Peyer's patch (tissue), 4 donors: Measurements from ENCODE around the gene GPR108. TPM values are rescaled to one million over a fixed set of nuclear protein-coding genes. Genes with fewer than 3 reads are reported as not detected.
"Not testable (repeated sequence)": the region's sequence is repeated elsewhere in the genome, so short reads cannot be mapped to it uniquely, and the experiment has no call there.

Experiments
- DNase-seq, 3 donors: peaks; one replicate each; pipeline ENCODE4 v3.0.0-alpha.2; 2017 to 2019
- H3K27ac ChIP-seq, 4 donors: fragments of 200-600 bp; sonication (generic); one replicate each; pipeline ENCODE4 v1.5.1; 2016 to 2019
- H3K27me3 ChIP-seq, 2 donors: fragments of 200-600 bp; sonication (generic); one replicate each; pipeline ENCODE4 v1.5.1; 2019
- H3K36me3 ChIP-seq, 3 donors: fragments of 200-600 bp; sonication (generic); one replicate each; pipeline ENCODE4 v1.5.1; 2016 to 2019
- H3K4me1 ChIP-seq, 4 donors: fragments of 200-600 bp; sonication (generic); one replicate each; pipeline ENCODE4 v1.5.1; 2016 to 2019
- H3K4me3 ChIP-seq, 4 donors: fragments of 200-600 bp; sonication (generic); 1 replicate in 3 of 4; 2 replicates in 1 of 4; pipeline ENCODE4 v1.5.1; 2016 to 2019; ENCODE audit warnings: mild to moderate bottlenecking in 1 of 4
- H3K9me3 ChIP-seq, 4 donors: fragments of 200-600 bp; sonication (generic); one replicate each; pipeline ENCODE4 v1.5.1; 2016 to 2019; ENCODE audit warnings: mild to moderate bottlenecking in 1 of 4
- POLR2A ChIP-seq, 2 donors: fragments of 450-650 bp; IDR thresholded peaks; one replicate each; pipeline ENCODE4 v1.5.1; 2017; ENCODE audit warnings: antibody characterized with exemption in 2 of 2, mild to moderate bottlenecking in 2 of 2, moderate library complexity in 2 of 2
- total RNA-seq, 4 donors: library from RNA; depleted of rRNA; stranded (reverse); fragments of >200 nt; gene quantifications; one replicate each; pipeline ENCODE4 v1.1.0, GENCODE V29; 2016
- TF ChIP-seq, protein P1 (sequence below), 6 experiments: fragments of 450-650 bp in 4 of 6; fragments of 200-600 bp in 2 of 6; sonication (generic) in 1 of 6; IDR thresholded peaks; one replicate each; pipeline ENCODE4 v1.5.1; 2017 to 2019; ENCODE audit warnings: antibody characterized with exemption in 6 of 6, mild to moderate bottlenecking in 3 of 6, moderate library complexity in 1 of 6

Gene GPR108
- total RNA-seq, 4 donors from 2014 or later = 54.5 to 133 (median 92.2) TPM

DNA sequence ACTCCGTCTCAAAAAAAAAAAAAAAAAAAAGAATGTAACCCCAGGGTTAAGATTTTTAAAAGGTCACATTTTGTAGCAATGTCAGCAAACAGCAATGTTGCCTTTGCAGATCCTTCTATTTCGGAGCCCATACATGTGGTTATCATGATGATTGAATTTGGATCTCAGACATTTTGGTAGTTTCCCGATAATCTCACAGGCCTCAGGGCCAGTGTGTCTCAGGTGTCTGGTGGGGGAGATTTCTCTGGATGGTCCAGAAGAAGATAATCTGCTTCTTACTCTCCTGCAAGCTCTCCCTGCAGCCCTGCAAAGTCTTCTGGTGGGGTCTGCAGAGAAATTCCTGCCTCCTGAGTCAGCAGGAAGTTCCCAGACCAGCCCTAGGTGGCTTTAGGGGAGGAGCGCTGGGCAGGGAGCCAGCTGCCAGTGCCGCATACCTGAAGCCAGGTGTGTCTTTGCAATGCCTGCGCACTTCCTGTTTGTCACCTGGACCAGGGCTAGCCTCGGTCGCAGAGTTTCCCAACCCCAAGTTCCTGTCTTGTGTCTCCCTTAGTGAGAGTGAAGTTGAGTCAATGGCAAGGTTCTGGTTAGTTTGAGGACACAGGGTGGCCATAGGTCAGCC is 28.5 kb upstream of the GPR108 start:
- Histone ChIP-seq H3K4me3 (peak overlapping the region in 3 of 4 donors; percentile 44 to 70 (median 63)), H3K27me3 (no peaks in the 10 kb centered on the region), H3K4me1 (peaks cover 0 to 9% (median 5%) of the 10 kb centered on the region in 4 donors), H3K36me3 (peaks cover 0 to 18% (median 0%) of the 10 kb centered on the region in 3 donors), H3K27ac (peak overlapping the region; percentile 75 to 97 (median 88)), H3K9me3 (no peaks in the 10 kb centered on the region)
- DNase-seq = peak; percentile 37 to 95 (median 94)
- TF ChIP-seq POLR2A (IDR thresholded peaks at IDR 0.05) = peak; percentile 79 to 93
- TF ChIP-seq, protein P1, sequence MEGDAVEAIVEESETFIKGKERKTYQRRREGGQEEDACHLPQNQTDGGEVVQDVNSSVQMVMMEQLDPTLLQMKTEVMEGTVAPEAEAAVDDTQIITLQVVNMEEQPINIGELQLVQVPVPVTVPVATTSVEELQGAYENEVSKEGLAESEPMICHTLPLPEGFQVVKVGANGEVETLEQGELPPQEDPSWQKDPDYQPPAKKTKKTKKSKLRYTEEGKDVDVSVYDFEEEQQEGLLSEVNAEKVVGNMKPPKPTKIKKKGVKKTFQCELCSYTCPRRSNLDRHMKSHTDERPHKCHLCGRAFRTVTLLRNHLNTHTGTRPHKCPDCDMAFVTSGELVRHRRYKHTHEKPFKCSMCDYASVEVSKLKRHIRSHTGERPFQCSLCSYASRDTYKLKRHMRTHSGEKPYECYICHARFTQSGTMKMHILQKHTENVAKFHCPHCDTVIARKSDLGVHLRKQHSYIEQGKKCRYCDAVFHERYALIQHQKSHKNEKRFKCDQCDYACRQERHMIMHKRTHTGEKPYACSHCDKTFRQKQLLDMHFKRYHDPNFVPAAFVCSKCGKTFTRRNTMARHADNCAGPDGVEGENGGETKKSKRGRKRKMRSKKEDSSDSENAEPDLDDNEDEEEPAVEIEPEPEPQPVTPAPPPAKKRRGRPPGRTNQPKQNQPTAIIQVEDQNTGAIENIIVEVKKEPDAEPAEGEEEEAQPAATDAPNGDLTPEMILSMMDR (IDR thresholded peaks at IDR 0.05) = peak in 1 of 6 experiments; percentile 11

DNA sequence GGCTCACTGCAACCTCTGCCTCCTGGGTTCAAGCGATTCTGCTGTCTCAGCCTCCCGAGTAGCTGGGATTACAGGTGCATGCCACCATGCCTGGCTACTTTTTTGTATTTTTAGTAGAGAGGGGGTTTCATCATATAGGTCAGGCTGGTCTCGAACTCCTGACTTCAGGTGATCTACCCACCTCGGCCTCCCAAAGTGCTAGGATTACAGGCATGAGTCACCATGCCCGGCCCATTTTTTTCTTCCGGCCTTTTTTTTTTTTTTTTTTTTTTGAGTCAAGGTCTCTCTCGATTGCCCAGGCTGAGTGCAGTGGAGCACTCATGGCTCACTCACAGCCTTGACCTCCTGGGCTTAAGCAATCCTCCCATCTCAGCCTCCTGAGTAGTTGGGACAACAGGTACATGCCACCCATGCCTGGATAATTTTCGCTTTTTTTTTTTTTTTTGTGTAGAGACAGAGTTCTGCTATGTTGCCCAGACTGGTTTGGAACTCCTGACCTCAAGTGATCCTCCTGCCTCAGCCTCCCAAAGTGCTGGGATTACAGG is 24.9 kb upstream of the GPR108 start:
- not testable (repeated sequence) for H3K4me1 ChIP-seq, H3K27ac ChIP-seq, H3K9me3 ChIP-seq, H3K27me3 ChIP-seq, DNase-seq, H3K4me3 ChIP-seq
- H3K36me3 ChIP-seq = peaks cover 0 to 38% (median 0%) of the 10 kb centered on the region in 3 donors

DNA sequence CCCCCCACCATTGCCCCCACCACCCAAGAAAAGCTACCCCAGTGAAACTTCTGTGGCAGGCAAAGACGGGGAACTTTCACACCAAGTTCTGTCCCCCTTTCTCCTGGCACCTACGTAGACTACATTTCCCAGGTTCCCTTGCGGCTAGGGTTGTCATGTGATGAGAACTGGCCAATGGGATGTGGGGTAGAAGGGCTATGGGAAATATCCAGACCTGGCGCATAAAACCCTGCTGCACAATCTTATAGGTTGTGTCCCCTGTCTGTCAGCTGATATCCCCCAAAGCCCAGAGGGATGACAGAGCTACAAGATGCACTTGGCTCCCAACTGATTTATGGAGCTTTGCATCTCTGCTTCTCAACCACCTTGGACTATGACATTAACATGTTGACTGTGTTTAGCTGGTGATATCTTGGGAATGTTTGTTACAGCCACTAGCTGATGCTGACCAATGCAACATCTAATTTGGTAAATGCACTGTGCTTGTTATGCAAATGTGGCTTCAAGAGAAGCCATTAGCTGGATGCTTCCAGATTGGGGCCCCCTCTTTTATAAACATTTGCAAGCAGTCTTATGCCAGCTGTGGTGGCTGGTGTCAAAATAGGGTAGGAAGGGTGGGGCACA is 23.8 kb upstream of the GPR108 start:
- H3K4me3 ChIP-seq = no peak overlapping the region
- no peaks in the 10 kb centered on the region for H3K9me3 ChIP-seq
- peaks cover 0 to 38% (median 0%) of the 10 kb centered on the region in 3 donors for H3K36me3 ChIP-seq
- H3K27me3 ChIP-seq = no peaks in the 10 kb centered on the region
- no peak overlapping the region for H3K27ac ChIP-seq
- H3K4me1 ChIP-seq = peaks cover 0 to 6% (median 0%) of the 10 kb centered on the region in 4 donors
- DNase-seq = no peak
- TF ChIP-seq, protein P1 (IDR thresholded peaks at IDR 0.05) = no peak
- TF ChIP-seq POLR2A (IDR thresholded peaks at IDR 0.05) = no peak

DNA sequence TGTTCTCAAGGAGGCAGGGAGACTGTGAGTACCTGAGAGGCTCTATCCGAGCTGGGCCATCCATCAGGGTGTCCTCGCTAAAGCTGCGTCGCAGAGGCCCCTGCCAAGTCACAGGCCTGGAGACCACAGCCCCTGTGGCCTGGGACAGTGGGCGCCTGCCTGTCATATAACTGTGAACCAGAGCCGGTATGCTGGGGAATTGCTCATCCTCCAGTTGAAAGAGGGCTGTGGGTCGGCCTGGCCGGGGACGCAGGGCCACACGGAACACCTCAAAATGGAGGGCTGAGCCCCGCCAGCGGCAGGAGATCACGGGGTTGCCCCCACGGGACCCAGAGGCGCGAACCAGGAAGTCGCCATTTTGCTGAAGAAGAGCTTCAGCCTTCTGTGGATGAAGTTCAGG is 23.2 kb upstream of the GPR108 start:
- Histone ChIP-seq H3K27ac (no peak overlapping the region), H3K4me3 (no peak overlapping the region), H3K36me3 (peaks cover 0 to 38% (median 0%) of the 10 kb centered on the region in 3 donors), H3K27me3 (no peaks in the 10 kb centered on the region), H3K4me1 (no peaks in the 10 kb centered on the region), H3K9me3 (no peaks in the 10 kb centered on the region)
- TF ChIP-seq, protein P1 (IDR thresholded peaks at IDR 0.05) = no peak
- TF ChIP-seq POLR2A (IDR thresholded peaks at IDR 0.05) = no peak
- no peak for DNase-seq

DNA sequence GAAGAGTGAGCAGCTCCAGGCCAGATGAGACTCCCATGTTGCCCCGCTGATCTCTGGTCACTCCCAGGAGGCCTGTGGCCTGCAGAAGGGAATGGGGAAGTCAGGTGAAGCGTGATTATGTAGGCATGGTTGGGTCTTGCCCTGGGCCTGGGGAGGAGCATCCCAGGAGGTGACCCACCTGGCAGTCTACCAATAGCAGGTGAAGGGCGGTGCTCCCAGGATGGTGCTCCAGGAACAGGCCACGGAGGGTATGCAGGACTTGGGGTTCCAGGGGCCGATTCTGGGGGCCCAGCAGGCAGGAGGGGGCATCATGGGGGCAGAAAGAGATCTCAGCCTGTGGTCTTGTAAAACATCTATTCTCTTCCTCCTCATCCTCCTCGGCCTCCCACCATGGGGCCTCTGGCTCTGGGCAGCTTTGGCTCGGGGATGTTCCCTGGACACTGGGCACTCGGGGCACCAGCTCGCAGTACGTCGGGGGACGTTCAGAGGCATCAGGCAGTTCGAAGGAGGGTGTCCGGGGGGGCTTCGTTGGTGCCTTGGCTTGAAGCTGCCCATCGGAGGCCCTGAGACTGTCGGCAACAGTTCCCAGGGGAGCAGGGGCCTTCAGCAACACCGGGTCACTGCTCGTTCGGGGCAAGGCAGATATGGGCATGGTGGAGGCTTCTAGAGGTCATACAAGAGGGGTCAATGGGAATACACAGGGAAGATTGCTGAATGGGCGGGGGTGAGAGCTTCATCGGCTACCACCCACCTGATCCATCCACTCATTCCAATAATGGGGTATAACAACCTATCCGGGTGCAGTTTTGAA is 17.5 kb upstream of the GPR108 start:
- TF ChIP-seq POLR2A (IDR thresholded peaks at IDR 0.05) = no peak
- TF ChIP-seq, protein P1 (IDR thresholded peaks at IDR 0.05) = no peak
- H3K9me3 ChIP-seq = no peaks in the 10 kb centered on the region
- DNase-seq = no peak
- H3K4me3 ChIP-seq = no peak overlapping the region
- peaks cover 0 to 49% (median 0%) of the 10 kb centered on the region in 3 donors for H3K36me3 ChIP-seq
- peak overlapping the region in 1 of 4 donors; percentile 96 for H3K27ac ChIP-seq
- H3K27me3 ChIP-seq = no peaks in the 10 kb centered on the region
- peaks cover 0 to 23% (median 4%) of the 10 kb centered on the region in 4 donors for H3K4me1 ChIP-seq
